GM12878 (cell line): ENCODE measurements around the gene STXBP1. TPM values are rescaled to one million over a fixed set of nuclear protein-coding genes. Genes with fewer than 3 reads are reported as not detected.

Experiments
- ATAC-seq: fragments of 200-7000 bp; cut with Tn5 transposase; 3 replicates; pipeline ENCODE4 v1.9.1; 2020; ENCODE audit warnings: mild to moderate bottlenecking, moderate library complexity
- BruUV-seq: library from RNA; stranded (reverse); fragments of 400-500 nt; replicated peaks from 2 replicates; lab custom pipeline; 2021; lab: Mats Ljungman, UMichigan
- CTCF ChIA-PET: fragments of 300-600 bp; sonication (Branson Sonifier 250); formaldehyde crosslinking; extraction: SDS; loops from one replicate; lab custom pipeline; 2021; ENCODE audit warnings: inconsistent platforms; lab: Yijun Ruan, JAX
- POLR2A ChIA-PET: fragments of 350-600 bp; formaldehyde crosslinking; extraction: SDS; loops from one replicate; lab custom pipeline; 2021; ENCODE audit warnings: inconsistent platforms; lab: Charles Lee
- RAD21 ChIA-PET: fragments of 300-600 bp; sonication (Branson Sonifier 250); formaldehyde crosslinking; loops from one replicate; lab custom pipeline; 2023; ENCODE audit warnings: antibody characterized with exemption; ENCODE audit not compliant: unreplicated experiment; lab: Charles Lee
- SMC1A ChIA-PET: fragments of 300-600 bp; sonication (Branson Sonifier 250); formaldehyde crosslinking; loops from one replicate; lab custom pipeline; 2023; ENCODE audit not compliant: unreplicated experiment, uncharacterized antibody; lab: Charles Lee
- DNase-seq: peaks from one replicate; pipeline ENCODE4 v3.0.0-alpha.2; 2011; ENCODE audit warnings: low read depth, low spot score
- FAIRE-seq: peaks from 3 replicates; lab custom pipeline; 2011; peaks lifted over from hg19 to GRCh38; lab: Jason Lieb, UNC
- H2AFZ ChIP-seq: 2 replicates; pipeline ENCODE4 v1.6.0; 2011; ENCODE audit warnings: low read depth, low read length, control low read depth; ENCODE audit not compliant: control insufficient read depth
- H3K27ac ChIP-seq: 2 replicates; pipeline ENCODE4 v1.5.1; 2011; ENCODE audit warnings: control low read depth; ENCODE audit not compliant: control insufficient read depth, insufficient read depth
- H3K27me3 ChIP-seq, 2 experiments: replicated peaks in 1 of 2; 2 replicates each; pipeline versions ENCODE4 v1.6.0 to v1.6.1; 2011; ENCODE audit warnings: low read length in 1 of 2; ENCODE audit not compliant: control insufficient read depth in 2 of 2, insufficient read depth in 2 of 2
- H3K36me3 ChIP-seq, 2 experiments: 2 replicates each; pipeline ENCODE4 v1.5.1; 2011; ENCODE audit warnings: low read length in 1 of 2; ENCODE audit not compliant: control insufficient read depth in 2 of 2, insufficient read depth in 2 of 2
- H3K4me1 ChIP-seq: 2 replicates; pipeline ENCODE4 v1.6.1; 2011; ENCODE audit warnings: mild to moderate bottlenecking, low read length, moderate library complexity, mixed read lengths; ENCODE audit not compliant: control insufficient read depth, insufficient read depth
- H3K4me2 ChIP-seq: 2 replicates; pipeline ENCODE4 v1.6.0; 2011; ENCODE audit warnings: control low read depth; ENCODE audit not compliant: control insufficient read depth, insufficient read depth
- H3K4me3 ChIP-seq: fragments of 200-600 bp; sonication (generic); 2 replicates; pipeline ENCODE4 v1.5.1; 2016
- H3K79me2 ChIP-seq: 2 replicates; pipeline ENCODE4 v1.6.0; 2011; ENCODE audit warnings: low read length; ENCODE audit not compliant: control insufficient read depth, insufficient read depth
- H3K9ac ChIP-seq: 2 replicates; pipeline ENCODE4 v1.8.0; 2011; ENCODE audit warnings: low read length, control low read depth, mixed read lengths; ENCODE audit not compliant: control insufficient read depth, insufficient read depth
- H3K9me3 ChIP-seq: replicated peaks from 3 replicates; pipeline ENCODE4 v1.5.1; 2011; ENCODE audit warnings: mild to moderate bottlenecking, low read length; ENCODE audit not compliant: control insufficient read depth, insufficient read depth
- H4K20me1 ChIP-seq: 2 replicates; pipeline ENCODE4 v1.6.0; 2011; ENCODE audit not compliant: control insufficient read depth, insufficient read depth
- ASH2L ChIP-seq: fragments of 300-600, 200-600 bp; sonication (generic); IDR thresholded peaks from 2 replicates; pipeline ENCODE4 v1.6.1; 2017; ENCODE audit warnings: low read depth, mild to moderate bottlenecking, borderline replicate concordance
- E2F8 ChIP-seq: fragments of 450-650 bp; IDR thresholded peaks from 2 replicates; pipeline ENCODE4 v1.6.1; 2018; ENCODE audit warnings: mild to moderate bottlenecking, low read depth, moderate library complexity; ENCODE audit not compliant: partially characterized antibody
- PKNOX1 ChIP-seq: fragments of 450-650 bp; IDR thresholded peaks from 2 replicates; pipeline ENCODE4 v1.6.1; 2016; ENCODE audit warnings: mild to moderate bottlenecking
- TCF7 ChIP-seq: IDR thresholded peaks from 2 replicates; pipeline ENCODE4 v1.6.1; 2014; ENCODE audit warnings: antibody characterized with exemption, borderline replicate concordance
- WRNIP1 ChIP-seq: IDR thresholded peaks from 2 replicates; pipeline ENCODE4 v1.6.1; 2011; ENCODE audit warnings: low read depth, low read length, improper control_type of control experiment, borderline replicate concordance
- WGBS: methylation state at CpG from one replicate; pipeline ENCODE4 v1.1.6; 2016; ENCODE audit warnings: low lambda C conversion rate; ENCODE audit not compliant: insufficient replicate concordance, insufficient coverage; ENCODE audit errors: missing lambda C conversion rate; 5-methylcytosine and 5-hydroxymethylcytosine counted together
- in situ Hi-C: fragments of 300-500 bp; cut with MboI; formaldehyde crosslinking; loops from 9 replicates; pipeline ENCODE4 v1.14.3; 2018; ENCODE audit warnings: mixed read lengths
- intact Hi-C: fragments of 100-400 bp; cut with micrococcal nuclease; formaldehyde crosslinking; loops from one replicate; pipeline ENCODE4 v1.14.2; 2022; ENCODE audit not compliant: unreplicated experiment
- polyA plus RNA-seq, 11 experiments: library from polyadenylated mRNA; depleted of rRNA in 4 of 11; unstranded in 6 of 11; stranded (reverse) in 5 of 11; fragments of >200 nt; fragmentation: Nextera tagmentation in 4 of 11; fragmentation: Illumina TruSeq in 1 of 11; extraction: Ambion mirVana in 4 of 11; extraction: Trizol in 1 of 11; gene quantifications; 1 replicate in 1 of 11; 2 replicates in 10 of 11; pipeline versions ENCODE4 v1.2.1 to v1.2.3, GENCODE V29; 2011 to 2016; ENCODE audit warnings: inconsistent platforms in 2 of 11, missing spikeins in 2 of 11, low read depth in 1 of 11
- total RNA-seq, 4 experiments: library from RNA; depleted of rRNA in 3 of 4; stranded (reverse); fragments of >200 nt in 3 of 4; fragmentation: Illumina TruSeq in 1 of 4; extraction: Trizol in 1 of 4; gene quantifications; 2 replicates each; pipeline versions ENCODE4 v1.2.1 to v1.2.3, GENCODE V29; 2013 to 2021
- TF ChIP-seq, protein P1 (sequence below): IDR thresholded peaks from 2 replicates; pipeline ENCODE4 v1.6.1; 2012; ENCODE audit warnings: improper control_type of control experiment, low read depth, low read length; ENCODE audit not compliant: insufficient replicate concordance

STXBP1 gene
- total and polyA plus RNA-seq, 10 of the 15 experiments (the other 5 are each of a cell fraction or from before 2014, with no cell fraction given): 0.08 to 0.85 (median 0.31) TPM; not detected in 3

DNA sequence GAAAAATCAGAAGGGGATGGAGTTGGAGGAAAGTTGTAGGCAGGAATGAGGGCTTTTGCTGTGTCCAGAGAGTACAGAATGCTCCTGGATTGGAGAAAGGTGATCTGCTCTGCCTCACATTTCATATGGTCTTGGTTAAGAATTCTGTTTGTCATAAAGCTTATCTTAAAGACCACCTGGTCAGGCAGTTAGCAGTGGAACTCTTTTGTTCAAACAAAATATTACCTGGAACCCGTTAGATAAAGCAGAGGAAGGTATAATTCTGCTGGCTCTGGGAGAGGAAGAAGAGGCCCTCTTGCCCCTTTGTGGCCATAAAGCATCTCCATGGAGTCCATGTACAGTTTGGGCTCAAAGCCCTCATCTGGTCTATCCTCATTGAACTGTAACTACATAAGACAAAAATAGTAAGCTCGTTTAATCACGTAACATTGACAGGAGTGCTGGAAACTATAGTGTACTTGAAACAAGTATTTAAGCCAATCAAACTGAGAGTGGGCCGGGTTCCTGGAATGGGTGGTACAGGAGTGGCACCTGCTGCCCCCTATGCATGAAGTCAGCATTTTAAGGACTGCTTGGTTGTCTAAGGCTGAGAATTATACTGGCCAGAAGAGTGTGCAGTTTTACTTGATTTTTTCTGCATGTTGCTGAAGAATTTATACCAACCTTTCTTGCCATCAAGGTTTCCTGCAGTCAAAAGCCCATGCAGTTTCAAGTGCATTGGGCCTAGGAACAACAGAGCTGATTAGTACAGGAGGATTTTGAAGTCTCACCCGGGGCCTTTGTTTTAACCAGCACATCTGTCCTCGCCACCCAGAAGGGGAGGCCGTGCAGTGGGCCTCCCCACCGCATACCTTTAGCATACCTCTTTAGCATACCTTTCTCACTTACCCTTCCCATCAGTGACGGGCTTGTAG lies 39.9 kb downstream of the STXBP1 start:
- intact Hi-C loops (no loop called here), in situ Hi-C loops (no loop called here)
- Histone ChIP-seq H3K27me3 (no peaks in the 10 kb centered on the region), H3K4me1 (peaks cover 5% of the 10 kb centered on the region; the same call in 1 of the 2 replicates), H4K20me1 (no peaks in the 10 kb centered on the region), H3K27ac (no peak overlapping the region), H3K4me3 (no peak overlapping the region), H3K36me3 (no peaks in the 10 kb centered on the region), H3K4me2 (no peak overlapping the region), H3K9ac (no peak overlapping the region), H3K79me2 (no peaks in the 10 kb centered on the region), H2AFZ (no peak overlapping the region), H3K9me3 (no peaks in the 10 kb centered on the region)
- no peak for FAIRE-seq
- TF ChIP-seq E2F8 (no peak), WRNIP1 (no peak), TCF7 (no peak), PKNOX1 (no peak), ASH2L (no peak)
- TF ChIP-seq, protein P1, sequence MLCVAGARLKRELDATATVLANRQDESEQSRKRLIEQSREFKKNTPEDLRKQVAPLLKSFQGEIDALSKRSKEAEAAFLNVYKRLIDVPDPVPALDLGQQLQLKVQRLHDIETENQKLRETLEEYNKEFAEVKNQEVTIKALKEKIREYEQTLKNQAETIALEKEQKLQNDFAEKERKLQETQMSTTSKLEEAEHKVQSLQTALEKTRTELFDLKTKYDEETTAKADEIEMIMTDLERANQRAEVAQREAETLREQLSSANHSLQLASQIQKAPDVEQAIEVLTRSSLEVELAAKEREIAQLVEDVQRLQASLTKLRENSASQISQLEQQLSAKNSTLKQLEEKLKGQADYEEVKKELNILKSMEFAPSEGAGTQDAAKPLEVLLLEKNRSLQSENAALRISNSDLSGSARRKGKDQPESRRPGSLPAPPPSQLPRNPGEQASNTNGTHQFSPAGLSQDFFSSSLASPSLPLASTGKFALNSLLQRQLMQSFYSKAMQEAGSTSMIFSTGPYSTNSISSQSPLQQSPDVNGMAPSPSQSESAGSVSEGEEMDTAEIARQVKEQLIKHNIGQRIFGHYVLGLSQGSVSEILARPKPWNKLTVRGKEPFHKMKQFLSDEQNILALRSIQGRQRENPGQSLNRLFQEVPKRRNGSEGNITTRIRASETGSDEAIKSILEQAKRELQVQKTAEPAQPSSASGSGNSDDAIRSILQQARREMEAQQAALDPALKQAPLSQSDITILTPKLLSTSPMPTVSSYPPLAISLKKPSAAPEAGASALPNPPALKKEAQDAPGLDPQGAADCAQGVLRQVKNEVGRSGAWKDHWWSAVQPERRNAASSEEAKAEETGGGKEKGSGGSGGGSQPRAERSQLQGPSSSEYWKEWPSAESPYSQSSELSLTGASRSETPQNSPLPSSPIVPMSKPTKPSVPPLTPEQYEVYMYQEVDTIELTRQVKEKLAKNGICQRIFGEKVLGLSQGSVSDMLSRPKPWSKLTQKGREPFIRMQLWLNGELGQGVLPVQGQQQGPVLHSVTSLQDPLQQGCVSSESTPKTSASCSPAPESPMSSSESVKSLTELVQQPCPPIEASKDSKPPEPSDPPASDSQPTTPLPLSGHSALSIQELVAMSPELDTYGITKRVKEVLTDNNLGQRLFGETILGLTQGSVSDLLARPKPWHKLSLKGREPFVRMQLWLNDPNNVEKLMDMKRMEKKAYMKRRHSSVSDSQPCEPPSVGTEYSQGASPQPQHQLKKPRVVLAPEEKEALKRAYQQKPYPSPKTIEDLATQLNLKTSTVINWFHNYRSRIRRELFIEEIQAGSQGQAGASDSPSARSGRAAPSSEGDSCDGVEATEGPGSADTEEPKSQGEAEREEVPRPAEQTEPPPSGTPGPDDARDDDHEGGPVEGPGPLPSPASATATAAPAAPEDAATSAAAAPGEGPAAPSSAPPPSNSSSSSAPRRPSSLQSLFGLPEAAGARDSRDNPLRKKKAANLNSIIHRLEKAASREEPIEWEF: no peak
- ChIA-PET SMC1A (interaction anchor here (1.1 to 1.3 kb wide), 2 partner anchors 15 to 66 kb away, joined by 3 to 5 read pairs; no protein-coding TSS in a partner anchor), CTCF (interaction anchor here (1.1 to 2.4 kb wide), 3 partner anchors 11 to 218 kb away, joined by 3 to 7 read pairs (median 6); no protein-coding TSS in a partner anchor), RAD21 (interaction anchor here (0.6 kb wide), 1 partner anchor 17 kb away, joined by 3 read pairs; no protein-coding TSS in a partner anchor), POLR2A (interaction anchor here (0.6 kb wide), 1 partner anchor 248 kb away, joined by 6 read pairs; no protein-coding TSS in a partner anchor)
- no peak for DNase-seq
- BruUV-seq: no TSS peak
- ATAC-seq: no peak
- WGBS: 47% methylated on average over 9 of the region's 9 CpGs
